Measurements from ENCODE around the gene RCC2. TPM values are rescaled to one million over a fixed set of nuclear protein-coding genes. Genes with fewer than 3 reads are reported as not detected.

Gene RCC2
- total RNA-seq, 2 experiments from 2014 or later: 139 to 250 TPM

- peak overlapping the region; percentile 99 for H3K4me3 ChIP-seq (ENCODE audit: low read depth, low read length, poor library complexity, severe bottlenecking)
- H3K9me2 ChIP-seq (ENCODE audit: insufficient read depth, low read length): no peaks in the 10 kb centered on the region
- no peak overlapping the region for H2AFZ ChIP-seq (ENCODE audit: low read length)
- BruUV-seq (replicated peaks): TSS peak; percentile 43
- peak overlapping the region; percentile 96 for H3K4me2 ChIP-seq (ENCODE audit: low read length)
- peaks cover 37% of the 10 kb centered on the region for H3K4me1 ChIP-seq (ENCODE audit: insufficient read depth, low read length, poor library complexity, severe bottlenecking)
- ChIA-PET POLR2A (interaction anchor here (0.7 kb wide), 1 partner anchor 97 kb away, joined by 6 read pairs; no protein-coding TSS in a partner anchor), CTCF (ENCODE audit: unreplicated experiment) (no interaction called here)
- peaks cover 44% of the 10 kb centered on the region for H4K20me1 ChIP-seq (ENCODE audit: insufficient read depth, low read length)
- TF ChIP-seq EZH2phosphoT487 (IDR thresholded peaks at IDR 0.05; ENCODE audit: borderline replicate concordance, low read depth, low read length): no peak
- TF ChIP-seq CTCF (conservative IDR thresholded peaks at IDR 0.05; ENCODE audit: low read length): no peak
- H3K9me3 ChIP-seq (ENCODE audit: low read length): no peaks in the 10 kb centered on the region
- DNase-seq (ENCODE audit: low spot score): no peak
- peaks cover 65% of the 10 kb centered on the region for H3K36me3 ChIP-seq (ENCODE audit: insufficient read depth, low read length)
- peaks cover 69% of the 10 kb centered on the region for H3K79me2 ChIP-seq (ENCODE audit: insufficient read depth, low read depth, low read length)
- peak overlapping the region; percentile 56 for H3K27ac ChIP-seq (ENCODE audit: low read depth, low read length, poor library complexity, severe bottlenecking)
- intact Hi-C loops (cut with micrococcal nuclease; ENCODE audit: unreplicated experiment): loop anchor here (5.0 kb wide), 1 partner anchor 101 kb away; the partner anchor contains the start of gene ARHGEF10L
Measured at GRCh38 chr1:17436380-17437174, 2.9 kb downstream of the RCC2 start.

GRCh38 chr1:17434601-17435000 lies 4.9 kb downstream of the RCC2 start:
- ChIA-PET POLR2A (no interaction called here), CTCF (ENCODE audit: unreplicated experiment) (no interaction called here)
- no peak for DNase-seq (ENCODE audit: low spot score)
- BruUV-seq (replicated peaks): no TSS peak
- peaks cover 51% of the 10 kb centered on the region for H4K20me1 ChIP-seq (ENCODE audit: insufficient read depth, low read length)
- no peak overlapping the region for H3K4me2 ChIP-seq (ENCODE audit: low read length)
- peaks cover 87% of the 10 kb centered on the region for H3K79me2 ChIP-seq (ENCODE audit: insufficient read depth, low read depth, low read length)
- peaks cover 81% of the 10 kb centered on the region for H3K36me3 ChIP-seq (ENCODE audit: insufficient read depth, low read length)
- intact Hi-C loops (cut with micrococcal nuclease; ENCODE audit: unreplicated experiment): no loop called here
- H3K27ac ChIP-seq (ENCODE audit: low read depth, low read length, poor library complexity, severe bottlenecking): no peak overlapping the region
- no peak overlapping the region for H2AFZ ChIP-seq (ENCODE audit: low read length)
- H3K9me3 ChIP-seq (ENCODE audit: low read length): no peaks in the 10 kb centered on the region
- no peaks in the 10 kb centered on the region for H3K9me2 ChIP-seq (ENCODE audit: insufficient read depth, low read length)
- peaks cover 19% of the 10 kb centered on the region for H3K4me1 ChIP-seq (ENCODE audit: insufficient read depth, low read length, poor library complexity, severe bottlenecking)
- no peak for TF ChIP-seq EZH2phosphoT487 (IDR thresholded peaks at IDR 0.05; ENCODE audit: borderline replicate concordance, low read depth, low read length)
- no peak overlapping the region for H3K4me3 ChIP-seq (ENCODE audit: low read depth, low read length, poor library complexity, severe bottlenecking)

GRCh38 chr1:17434016-17434415 lies 5.5 kb downstream of the RCC2 start:
- H2AFZ ChIP-seq (ENCODE audit: low read length): no peak overlapping the region
- H3K9me3 ChIP-seq (ENCODE audit: low read length): no peaks in the 10 kb centered on the region
- DNase-seq (ENCODE audit: low spot score): no peak
- no peak overlapping the region for H3K27ac ChIP-seq (ENCODE audit: low read depth, low read length, poor library complexity, severe bottlenecking)
- TF ChIP-seq CTCF (conservative IDR thresholded peaks at IDR 0.05; ENCODE audit: low read length): no peak
- no peak for TF ChIP-seq EZH2phosphoT487 (IDR thresholded peaks at IDR 0.05; ENCODE audit: borderline replicate concordance, low read depth, low read length)
- intact Hi-C loops (cut with micrococcal nuclease; ENCODE audit: unreplicated experiment): no loop called here
- no peak overlapping the region for H3K4me2 ChIP-seq (ENCODE audit: low read length)
- peaks cover 85% of the 10 kb centered on the region for H3K36me3 ChIP-seq (ENCODE audit: insufficient read depth, low read length)
- no TSS peak for BruUV-seq (replicated peaks)
- no peaks in the 10 kb centered on the region for H3K9me2 ChIP-seq (ENCODE audit: insufficient read depth, low read length)
- H3K79me2 ChIP-seq (ENCODE audit: insufficient read depth, low read depth, low read length): peaks cover 88% of the 10 kb centered on the region
- ChIA-PET CTCF (ENCODE audit: unreplicated experiment) (no interaction called here), POLR2A (no interaction called here)
- peaks cover 19% of the 10 kb centered on the region for H3K4me1 ChIP-seq (ENCODE audit: insufficient read depth, low read length, poor library complexity, severe bottlenecking)
- no peak overlapping the region for H3K4me3 ChIP-seq (ENCODE audit: low read depth, low read length, poor library complexity, severe bottlenecking)
- peaks cover 56% of the 10 kb centered on the region for H4K20me1 ChIP-seq (ENCODE audit: insufficient read depth, low read length)

All from OCI-LY7 (cell line).